Measurements from ENCODE around the gene PGM3.

The PGM3 gene

GRCh38 chr6:83180426-83180950 is 12.6 kb downstream of the PGM3 start:
- DNase-seq, result no peak

DNA sequence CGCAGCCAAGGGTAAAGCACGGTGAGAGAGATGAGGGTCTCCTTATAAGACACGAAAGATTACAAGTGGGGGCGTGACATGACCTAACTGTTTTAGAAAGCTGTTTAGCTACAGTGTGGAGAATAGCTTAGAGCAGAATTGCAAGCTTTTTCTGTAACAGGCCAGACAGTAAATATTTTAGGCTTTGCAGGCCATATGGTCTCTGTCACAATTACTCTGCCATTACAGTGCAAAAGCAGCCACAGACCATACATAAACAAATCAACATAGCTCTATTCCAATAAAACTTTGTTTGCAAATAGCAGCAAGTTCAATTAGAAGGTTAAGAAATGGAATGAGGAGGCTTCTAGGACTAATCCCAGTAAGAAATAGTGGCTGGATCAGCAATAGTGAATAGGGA is 16.8 kb downstream of the PGM3 start:
- no peak for DNase-seq

- no peak for DNase-seq
These were observed 23.6 kb downstream of the PGM3 start for GRCh38 chr6:83169511-83169910.

DNA sequence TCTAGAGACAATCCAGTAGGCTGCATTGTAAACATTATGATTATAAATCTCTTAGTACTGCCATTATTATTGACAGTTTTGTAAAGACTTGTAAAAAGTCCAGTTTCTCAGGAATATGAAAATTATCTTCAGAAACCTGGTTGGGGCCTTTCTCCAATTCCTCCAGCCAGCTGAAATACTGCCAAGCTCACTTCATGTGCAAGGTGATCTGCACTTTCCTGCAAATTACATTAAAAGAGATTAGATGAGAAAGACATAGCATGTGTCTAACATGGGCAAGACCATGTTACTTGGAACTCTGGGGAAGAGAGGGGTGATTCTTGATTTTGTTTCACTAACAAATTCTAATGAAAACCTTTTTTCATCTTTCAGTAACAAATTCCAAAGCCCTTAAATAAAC is 24.0 kb downstream of the PGM3 start:
- DNase-seq, result no peak

- DNase-seq, result no peak
These were observed 24.5 kb downstream of the PGM3 start for GRCh38 chr6:83168556-83168955.

GRCh38 chr6:83167726-83168278 is 25.3 kb downstream of the PGM3 start:
- no peak for DNase-seq

- DNase-seq, result no peak
These were observed 32.9 kb downstream of the PGM3 start for GRCh38 chr6:83160167-83160566.

DNA sequence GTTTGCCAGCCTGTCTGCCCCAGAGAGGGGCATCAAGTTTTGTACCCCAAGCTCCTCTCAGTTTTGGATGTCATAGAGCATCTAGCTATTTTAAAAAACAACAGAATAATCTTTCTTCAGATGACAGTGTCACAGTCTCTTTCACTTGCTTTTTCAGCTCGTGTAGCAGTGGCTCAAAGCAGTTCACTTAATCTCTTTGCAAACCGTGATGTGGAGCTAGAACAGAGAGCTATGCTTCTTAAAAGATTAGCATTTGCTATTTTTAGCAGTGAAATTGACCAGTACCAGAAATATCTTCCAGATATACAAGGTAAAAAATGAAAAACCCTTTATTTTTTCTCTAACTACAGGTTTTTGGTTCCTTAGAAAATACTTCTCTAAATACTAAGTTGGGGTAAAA is 37.3 kb downstream of the PGM3 start:
- no peak for DNase-seq

- DNase-seq, result no peak
These were observed 39.1 kb downstream of the PGM3 start for GRCh38 chr6:83153883-83154521.

DNA sequence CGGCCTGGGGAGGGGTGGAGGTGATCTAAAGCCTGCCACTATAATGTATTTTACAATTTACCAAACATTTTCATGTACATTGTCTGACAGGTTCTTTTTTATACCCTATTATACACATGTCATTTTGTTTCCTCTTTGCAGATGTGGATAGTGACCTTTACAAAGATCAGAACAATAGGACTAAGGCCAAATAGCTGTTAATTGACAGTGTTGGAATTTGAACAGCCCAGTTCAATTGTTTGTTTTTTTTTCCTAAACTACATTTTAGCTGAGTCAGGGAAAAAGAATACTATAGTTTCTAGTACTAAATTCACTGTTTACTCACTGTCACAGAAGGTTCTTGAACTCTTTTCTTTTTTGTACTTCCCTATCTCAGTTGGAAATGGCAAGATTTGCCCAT is 40.2 kb downstream of the PGM3 start:
- no peak for DNase-seq

DNA sequence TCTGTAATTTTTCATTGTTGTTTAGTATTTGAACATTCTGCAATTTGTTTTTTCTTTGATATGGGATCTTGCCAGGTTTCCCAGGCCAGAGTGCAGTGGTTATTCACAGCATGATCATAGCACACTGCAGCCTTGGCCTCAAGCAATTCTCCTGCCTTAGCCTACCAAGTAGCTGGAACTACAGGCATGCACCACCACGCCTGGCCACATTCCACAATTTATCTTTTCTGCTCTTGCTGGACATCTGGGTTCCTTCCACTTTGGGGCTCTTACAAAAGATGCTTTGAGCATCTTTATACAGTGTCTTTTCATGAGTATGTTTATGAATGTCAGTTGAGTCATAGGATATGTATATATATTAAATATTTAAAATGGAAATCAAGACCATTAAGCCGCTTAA is 42.0 kb downstream of the PGM3 start:
- DNase-seq, result no peak

- no peak for DNase-seq
These were observed 54.3 kb downstream of the PGM3 start for GRCh38 chr6:83138758-83139157.

DNA sequence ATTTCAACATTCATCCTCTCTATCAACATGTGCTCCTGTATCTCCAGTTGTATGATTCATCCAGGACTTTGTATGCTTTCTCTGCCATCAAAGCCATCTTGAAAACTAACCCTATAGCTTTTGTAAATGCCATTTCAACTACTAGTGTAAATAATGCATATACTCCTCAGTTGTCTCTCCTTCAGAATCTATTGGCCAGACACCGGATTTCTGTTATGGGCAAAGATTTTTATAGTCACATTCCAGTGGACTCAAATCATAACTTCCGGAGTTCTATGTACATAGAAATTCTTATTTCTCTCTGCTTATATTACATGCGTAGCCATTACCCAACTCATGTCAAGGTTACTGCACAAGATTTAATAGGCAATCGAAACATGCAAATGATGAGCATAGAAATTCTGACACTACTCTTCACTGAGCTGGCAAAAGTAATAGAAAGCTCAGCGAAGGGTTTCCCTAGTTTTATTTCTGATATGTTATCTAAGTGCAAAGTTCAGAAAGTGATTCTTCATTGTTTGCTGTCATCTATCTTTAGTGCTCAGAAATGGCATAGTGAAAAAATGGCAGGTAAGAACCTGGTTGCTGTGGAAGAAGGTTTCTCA is 54.8 kb downstream of the PGM3 start:
- DNase-seq, result no peak

DNA sequence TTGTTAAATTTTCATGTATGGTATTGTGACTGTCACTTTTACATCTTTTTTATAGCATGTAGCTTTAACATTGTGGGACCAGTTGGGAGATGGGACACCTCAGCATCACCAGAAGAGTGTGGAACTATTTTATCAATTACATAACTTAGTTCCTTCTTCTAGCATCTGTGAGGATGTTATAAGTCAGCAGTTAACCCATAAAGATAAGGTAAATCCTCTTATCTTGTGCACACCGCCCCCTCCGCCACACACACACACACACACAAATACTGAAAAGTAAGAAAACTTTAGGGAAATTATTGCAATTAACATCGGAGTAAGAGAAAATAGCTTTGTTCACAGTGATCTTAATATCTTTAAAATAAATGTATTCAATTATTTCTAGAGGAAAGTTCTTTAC is 60.9 kb downstream of the PGM3 start:
- DNase-seq, result no peak

GRCh38 chr6:83127976-83128375 is 65.1 kb downstream of the PGM3 start:
- no peak for DNase-seq

- no peak for DNase-seq
These were observed 65.8 kb downstream of the PGM3 start for GRCh38 chr6:83127258-83127657.

GRCh38 chr6:83126807-83127206 is 66.3 kb downstream of the PGM3 start:
- DNase-seq, result no peak

DNA sequence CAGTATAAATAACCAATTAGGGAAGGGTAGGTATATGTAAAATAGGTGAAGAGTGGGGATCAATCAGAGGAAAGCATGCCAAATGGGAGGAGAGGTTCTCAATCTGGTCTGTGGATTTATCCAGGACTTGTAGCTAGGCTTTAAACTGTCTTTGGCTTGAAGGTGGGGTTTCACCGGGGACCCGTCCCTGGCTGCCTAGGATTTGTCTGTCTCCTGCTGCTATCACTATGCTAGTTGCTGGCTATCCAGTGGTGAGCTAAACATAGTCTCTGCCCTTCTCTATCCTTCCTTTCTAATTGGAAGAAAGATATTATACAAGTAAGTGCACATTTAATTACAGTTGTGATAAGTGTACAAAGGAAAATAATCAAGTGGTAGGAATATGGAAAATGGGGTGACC is 66.8 kb downstream of the PGM3 start:
- no peak for DNase-seq

DNA sequence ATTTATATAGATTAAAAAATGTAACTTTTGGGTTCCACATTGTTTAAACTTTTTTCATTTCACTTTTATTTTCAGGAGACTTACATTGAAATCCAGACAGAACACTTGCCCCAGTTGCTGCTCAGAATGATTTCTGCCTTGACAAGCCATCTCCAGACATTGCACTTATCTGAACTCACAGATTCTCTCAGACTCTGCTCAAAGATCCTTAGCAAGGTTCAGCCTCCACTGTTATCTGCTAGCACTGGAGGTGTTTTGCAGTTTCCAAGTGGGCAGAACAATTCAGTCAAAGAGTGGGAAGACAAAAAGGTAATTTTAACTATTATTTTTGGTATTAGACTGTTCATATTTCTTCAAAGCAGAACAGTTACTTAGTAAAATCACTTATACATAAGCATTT is 67.6 kb downstream of the PGM3 start:
- no peak for DNase-seq

DNA sequence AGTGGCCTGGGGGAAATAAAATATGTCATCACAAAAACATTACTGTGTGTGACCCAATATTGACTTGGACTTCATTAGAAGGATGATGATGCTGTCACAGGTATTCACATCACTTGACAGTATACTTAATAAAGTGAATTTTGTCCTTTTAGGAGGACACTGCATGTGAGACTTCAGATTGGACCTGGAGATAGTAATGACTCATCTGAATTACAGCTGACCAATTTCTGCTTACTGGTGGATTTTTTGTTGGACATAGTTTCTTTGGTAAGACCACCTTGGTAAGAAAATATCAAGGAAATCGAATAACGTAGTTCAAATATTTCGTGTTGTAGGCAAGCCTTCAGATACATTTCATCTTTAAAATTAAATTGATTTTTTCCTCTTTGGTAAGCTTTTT is 68.5 kb downstream of the PGM3 start:
- DNase-seq, result no peak

- DNase-seq, result no peak
These were observed 73.2 kb downstream of the PGM3 start for GRCh38 chr6:83119742-83120300.

DNA sequence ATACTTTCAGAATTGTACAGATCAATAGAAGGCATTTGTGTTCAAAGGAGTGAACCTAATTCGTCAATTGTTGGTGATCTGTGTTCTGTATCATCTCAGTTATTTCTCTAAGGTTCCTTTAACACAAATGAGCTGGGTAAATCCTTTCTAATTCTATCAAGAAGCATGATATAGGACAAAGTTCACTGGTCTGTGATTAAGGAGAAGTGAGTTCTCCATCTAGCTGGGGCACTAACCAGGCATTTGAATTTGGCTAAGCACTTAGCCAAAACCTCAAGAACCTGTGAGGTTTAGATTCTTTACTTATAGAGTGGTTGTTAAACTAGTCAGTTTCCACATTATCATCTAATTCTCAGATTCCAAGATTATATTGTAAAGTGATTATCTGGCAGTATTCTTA is 75.3 kb downstream of the PGM3 start:
- DNase-seq, result no peak
